OCI-LY3 (cell line): ENCODE results near the gene AMFR.

Experiments used
- H2AFZ ChIP-seq: fragments of 200-600, 300-600 bp; shearing (Covaris generic); 2 replicates; pipeline ENCODE4 v1.6.0; 2014; ENCODE audit warnings: antibody characterized with exemption, low read depth, low read length
- H3K27ac ChIP-seq: fragments of 200-600, 300-600 bp; sonication (generic); 2 replicates; pipeline ENCODE4 v1.5.1; 2014; ENCODE audit warnings: mild to moderate bottlenecking, low read length, moderate library complexity, mixed read lengths
- H3K27me3 ChIP-seq: fragments of 200-600, 300-600 bp; sonication (generic); 2 replicates; pipeline ENCODE4 v1.6.1; 2014; ENCODE audit warnings: low read depth, low read length, mixed read lengths
- H3K36me3 ChIP-seq: fragments of 200-600, 300-600 bp; sonication (generic); replicated peaks from 2 replicates; pipeline ENCODE3; 2014; ENCODE audit warnings: low read depth, low read length, mixed read lengths
- H3K4me1 ChIP-seq: fragments of 300-600, 200-600 bp; sonication (generic); 2 replicates; pipeline ENCODE4 v1.6.1; 2014; ENCODE audit warnings: low read length, mixed read lengths
- H3K4me2 ChIP-seq: fragments of 200-600, 300-600 bp; sonication (generic); 2 replicates; pipeline ENCODE4 v1.6.1; 2014; ENCODE audit warnings: low read length, mixed read lengths
- H3K4me3 ChIP-seq: fragments of 300-600, 200-600 bp; sonication (generic); 2 replicates; pipeline ENCODE4 v1.5.1; 2014; ENCODE audit warnings: antibody characterized with exemption, mild to moderate bottlenecking, low read length, moderate library complexity
- H3K79me2 ChIP-seq: fragments of 300-600, 200-600 bp; shearing (Covaris generic); 2 replicates; pipeline ENCODE4 v1.6.1; 2014; ENCODE audit warnings: mild to moderate bottlenecking, low read length, mixed read lengths
- H3K9ac ChIP-seq: fragments of 300-600, 200-600 bp; shearing (Covaris generic); 2 replicates; pipeline ENCODE4 v1.6.0; 2014; ENCODE audit warnings: mild to moderate bottlenecking, low read length, moderate library complexity
- H3K9me3 ChIP-seq: fragments of 200-600, 300-600 bp; shearing (Covaris generic); 2 replicates; pipeline ENCODE4 v1.6.1; 2014; ENCODE audit warnings: low read length, mixed read lengths; ENCODE audit not compliant: insufficient read depth
- H4K20me1 ChIP-seq: fragments of 200-600, 300-600 bp; sonication (generic); 2 replicates; pipeline ENCODE4 v1.6.1; 2016; ENCODE audit warnings: low read length, mixed read lengths; ENCODE audit not compliant: insufficient read depth
- CTCF ChIP-seq: fragments of 200-600, 300-600 bp; sonication (generic); IDR thresholded peaks from 2 replicates; pipeline ENCODE4 v1.5.1; 2014; ENCODE audit warnings: antibody characterized with exemption, low read length, low read depth
- EZH2phosphoT487 ChIP-seq: fragments of 200-600 bp; shearing (Covaris generic); IDR thresholded peaks from 2 replicates; pipeline ENCODE4 v1.6.1; 2018; ENCODE audit warnings: antibody characterized with exemption, mixed run types, low read depth

The AMFR gene

GRCh38 chr16:56339431-56340195 is 85.7 kb downstream of the AMFR start:
- no peaks in the 10 kb centered on the region for H3K4me1 ChIP-seq
- no peak overlapping the region for H3K9ac ChIP-seq
- H3K4me2 ChIP-seq = no peak overlapping the region
- H4K20me1 ChIP-seq = no peaks in the 10 kb centered on the region
- no peak overlapping the region for H3K4me3 ChIP-seq
- no peak overlapping the region for H3K27ac ChIP-seq
- H3K79me2 ChIP-seq = no peaks in the 10 kb centered on the region
- no peak overlapping the region for H2AFZ ChIP-seq
- no peak for TF ChIP-seq CTCF
- TF ChIP-seq EZH2phosphoT487 = no peak
- H3K27me3 ChIP-seq = no peaks in the 10 kb centered on the region
- no peaks in the 10 kb centered on the region for H3K9me3 ChIP-seq
- H3K36me3 ChIP-seq = no peaks in the 10 kb centered on the region

GRCh38 chr16:56338566-56339318 is 86.6 kb downstream of the AMFR start:
- Histone ChIP-seq H3K27me3 (no peaks in the 10 kb centered on the region), H3K4me1 (no peaks in the 10 kb centered on the region), H3K4me2 (no peak overlapping the region), H2AFZ (no peak overlapping the region), H3K79me2 (no peaks in the 10 kb centered on the region), H3K27ac (no peak overlapping the region), H3K36me3 (no peaks in the 10 kb centered on the region), H3K9me3 (no peaks in the 10 kb centered on the region), H3K4me3 (no peak overlapping the region), H4K20me1 (no peaks in the 10 kb centered on the region), H3K9ac (no peak overlapping the region)
- no peak for TF ChIP-seq CTCF

- H4K20me1 ChIP-seq = no peaks in the 10 kb centered on the region
- no peak overlapping the region for H3K27ac ChIP-seq
- H3K4me1 ChIP-seq = no peaks in the 10 kb centered on the region
- H3K9ac ChIP-seq = no peak overlapping the region
- no peak overlapping the region for H3K4me3 ChIP-seq
- H3K9me3 ChIP-seq = no peaks in the 10 kb centered on the region
- no peaks in the 10 kb centered on the region for H3K27me3 ChIP-seq
- no peaks in the 10 kb centered on the region for H3K79me2 ChIP-seq
- no peak overlapping the region for H3K4me2 ChIP-seq
- TF ChIP-seq CTCF (no peak), EZH2phosphoT487 (no peak)
- no peaks in the 10 kb centered on the region for H3K36me3 ChIP-seq
- H2AFZ ChIP-seq = no peak overlapping the region
These were observed 87.5 kb downstream of the AMFR start for GRCh38 chr16:56337858-56338325.

DNA sequence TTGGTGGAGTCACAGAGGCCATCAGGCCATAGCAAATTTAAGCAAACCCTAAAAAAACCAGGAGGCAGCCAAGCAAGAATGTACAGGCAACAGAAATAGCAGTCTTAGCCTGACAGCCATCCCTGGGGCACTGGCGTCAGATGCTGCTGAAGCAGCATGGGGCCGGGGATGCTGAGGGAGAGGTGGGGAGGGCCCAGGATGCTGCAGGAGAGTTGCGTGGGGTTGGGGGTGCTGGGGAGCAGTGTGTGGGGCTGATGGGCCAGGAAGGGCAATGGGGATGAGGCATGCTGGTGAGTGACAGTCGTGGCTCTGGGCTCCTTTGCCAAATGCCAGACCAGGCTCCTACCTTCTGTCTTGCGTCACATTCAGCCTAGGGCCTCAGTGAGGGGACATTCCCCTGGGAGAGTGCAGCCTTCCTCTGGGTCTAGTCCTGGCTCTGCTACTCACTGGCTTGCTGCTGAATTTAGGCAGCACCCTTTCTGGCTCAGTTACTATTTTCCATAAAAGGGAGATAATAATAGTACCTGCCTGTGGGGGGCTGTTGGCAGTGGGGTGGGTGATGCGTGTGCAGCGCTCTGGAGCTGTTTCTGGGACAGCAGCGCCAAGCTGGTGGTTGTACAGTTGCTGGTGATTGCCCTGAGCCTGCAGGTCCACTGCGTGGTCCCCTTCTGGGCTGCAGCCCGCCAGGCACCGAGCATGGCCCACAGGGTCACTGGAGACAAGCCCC is 88.1 kb downstream of the AMFR start:
- Histone ChIP-seq H3K36me3 (no peaks in the 10 kb centered on the region), H3K9ac (no peak overlapping the region), H3K27ac (no peak overlapping the region), H3K79me2 (no peaks in the 10 kb centered on the region), H2AFZ (no peak overlapping the region), H3K4me2 (no peak overlapping the region), H3K9me3 (no peaks in the 10 kb centered on the region), H4K20me1 (no peaks in the 10 kb centered on the region), H3K27me3 (no peaks in the 10 kb centered on the region), H3K4me1 (no peaks in the 10 kb centered on the region), H3K4me3 (no peak overlapping the region)
- TF ChIP-seq EZH2phosphoT487 (no peak), CTCF (no peak)
